Neural cell (in vitro differentiated cells): Measurements from ENCODE around the gene CNTD1. TPM values are rescaled to one million over a fixed set of nuclear protein-coding genes. Genes with fewer than 3 reads are reported as not detected.

Experiments used
- H2AFZ ChIP-seq: fragments of 200-600, 300-800 bp; sonication (generic), shearing (Covaris generic); 2 replicates; pipeline ENCODE4 v1.6.0; 2014; ENCODE audit warnings: low read depth, mild to moderate bottlenecking, antibody characterized with exemption, low read length, moderate library complexity
- H3F3A ChIP-seq: fragments of 200-600 bp; shearing (Covaris generic); 2 replicates; pipeline ENCODE4 v1.6.1; 2016; ENCODE audit warnings: mild to moderate bottlenecking, moderate library complexity, mixed read lengths, antibody characterized with exemption, low read length; ENCODE audit not compliant: insufficient read depth, poor library complexity, severe bottlenecking
- H3K27ac ChIP-seq: fragments of 200-600, 300-800 bp; sonication (generic), shearing (Covaris generic); 2 replicates; pipeline ENCODE4 v1.5.1; 2014; ENCODE audit warnings: mild to moderate bottlenecking, low read length, moderate library complexity
- H3K27me3 ChIP-seq: fragments of 300-800, 200-600 bp; sonication (generic), shearing (Covaris generic); 2 replicates; pipeline ENCODE4 v1.6.0; 2014; ENCODE audit warnings: mild to moderate bottlenecking, low read depth, low read length, moderate library complexity; ENCODE audit not compliant: insufficient read depth
- H3K36me3 ChIP-seq: fragments of 300-800, 200-600 bp; sonication (generic), shearing (Covaris generic); 2 replicates; pipeline ENCODE4 v1.5.1; 2014; ENCODE audit warnings: mild to moderate bottlenecking, antibody characterized with exemption, low read length, moderate library complexity; ENCODE audit not compliant: insufficient read depth
- H3K4me2 ChIP-seq: fragments of 300-800, 200-600 bp; sonication (generic), shearing (Covaris generic); 2 replicates; pipeline ENCODE4 v1.6.0; 2014; ENCODE audit warnings: mild to moderate bottlenecking, low read length
- H3K4me3 ChIP-seq: fragments of 300-800, 200-600 bp; sonication (generic), shearing (Covaris generic); 2 replicates; pipeline ENCODE4 v1.5.1; 2014; ENCODE audit warnings: mild to moderate bottlenecking, low read length, moderate library complexity
- H3K79me2 ChIP-seq: fragments of 200-600 bp; shearing (Covaris generic); replicated peaks from 2 replicates; pipeline ENCODE4 v1.6.0; 2014; ENCODE audit warnings: mild to moderate bottlenecking, low read length, moderate library complexity; ENCODE audit not compliant: insufficient read depth
- H3K9ac ChIP-seq: fragments of 300-800, 200-600 bp; sonication (generic), shearing (Covaris generic); 2 replicates; pipeline ENCODE4 v1.6.1; 2016; ENCODE audit warnings: mild to moderate bottlenecking, low read length, mixed read lengths
- H3K9me2 ChIP-seq: fragments of 200-600 bp; shearing (Covaris generic); 2 replicates; pipeline ENCODE4 v1.6.1; 2016; ENCODE audit warnings: mild to moderate bottlenecking, low read length, mixed read lengths; ENCODE audit not compliant: insufficient read depth
- H3K9me3 ChIP-seq: fragments of 200-600, 300-800 bp; sonication (generic), shearing (Covaris generic); 2 replicates; pipeline ENCODE4 v1.6.1; 2016; ENCODE audit warnings: mild to moderate bottlenecking, mixed run types, low read length, moderate library complexity, mixed read lengths
- H4K20me1 ChIP-seq: fragments of 200-600 bp; shearing (Covaris generic); 2 replicates; pipeline ENCODE4 v1.6.1; 2016; ENCODE audit warnings: mild to moderate bottlenecking, mixed run types; ENCODE audit not compliant: insufficient read depth
- EP300 ChIP-seq: fragments of 450-650 bp; conservative IDR thresholded peaks from 2 replicates; pipeline ENCODE4 v1.6.1; 2014; ENCODE audit warnings: antibody characterized with exemption, mild to moderate bottlenecking, moderate library complexity; ENCODE audit not compliant: poor library complexity, severe bottlenecking
- EZH2 ChIP-seq: fragments of 200-600, 300-800 bp; shearing (Covaris generic), sonication (generic); IDR thresholded peaks from 2 replicates; pipeline ENCODE4 v1.6.1; 2014; ENCODE audit warnings: antibody characterized with exemption, low read length, borderline replicate concordance, mild to moderate bottlenecking; ENCODE audit not compliant: insufficient read depth, poor library complexity, severe bottlenecking
- MXI1 ChIP-seq: fragments of 450-650 bp; conservative IDR thresholded peaks from 2 replicates; pipeline ENCODE4 v1.6.1; 2014; ENCODE audit warnings: antibody characterized with exemption, mild to moderate bottlenecking; ENCODE audit not compliant: poor library complexity, severe bottlenecking
- POLR2AphosphoS5 ChIP-seq: IDR thresholded peaks from 2 replicates; pipeline ENCODE4 v1.6.1; 2012
- RAD21 ChIP-seq: fragments of 450-650 bp; conservative IDR thresholded peaks from 2 replicates; pipeline ENCODE4 v1.6.1; 2014; ENCODE audit warnings: antibody characterized with exemption, mild to moderate bottlenecking, moderate library complexity
- SMC3 ChIP-seq: fragments of 450-650 bp; conservative IDR thresholded peaks from 2 replicates; pipeline ENCODE4 v1.6.1; 2014; ENCODE audit warnings: antibody characterized with exemption, mild to moderate bottlenecking, moderate library complexity; ENCODE audit not compliant: poor library complexity
- TAF1 ChIP-seq: IDR thresholded peaks from 2 replicates; pipeline ENCODE4 v1.6.1; 2012; ENCODE audit warnings: low read depth
- polyA plus RNA-seq: library from polyadenylated mRNA; depleted of rRNA; stranded (reverse); fragments of >200 nt; gene quantifications from 2 replicates; pipeline ENCODE4 v1.2.3, GENCODE V29; 2014
- TF ChIP-seq, protein P1 (sequence below): IDR thresholded peaks from 2 replicates; pipeline ENCODE4 v1.6.1; 2012; ENCODE audit warnings: borderline replicate concordance
- TF ChIP-seq, protein P2 (sequence below): fragments of 450-650 bp; IDR thresholded peaks from 2 replicates; pipeline ENCODE4 v1.5.1; 2014; ENCODE audit warnings: antibody characterized with exemption, mild to moderate bottlenecking, moderate library complexity; ENCODE audit not compliant: poor library complexity, severe bottlenecking

Gene CNTD1
- polyA plus RNA-seq, 1 donor from 2014 or later: 0.21 TPM

DNA sequence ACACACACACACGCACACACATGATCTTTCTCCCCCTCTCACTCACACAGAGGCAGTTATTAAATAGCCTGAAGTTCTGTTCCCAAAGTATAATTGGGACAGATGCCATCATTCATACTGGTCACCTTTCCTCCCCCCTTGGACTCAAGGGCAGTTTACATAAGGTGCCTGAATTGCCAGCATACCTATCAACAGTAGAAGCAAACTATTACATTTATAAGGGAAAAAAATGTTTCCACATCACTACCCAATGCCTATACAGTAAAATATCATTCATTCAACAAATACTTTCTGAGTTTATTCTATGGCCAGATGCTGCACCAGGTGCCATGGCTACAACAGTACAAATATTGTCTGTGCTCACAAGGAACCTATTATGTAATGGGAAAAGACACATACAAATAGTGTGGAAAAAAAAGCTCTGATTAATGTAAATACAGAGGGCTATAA, 6.3 kb downstream of the CNTD1 start:
- Histone ChIP-seq H2AFZ (no peak overlapping the region), H3K9ac (no peak overlapping the region)

DNA sequence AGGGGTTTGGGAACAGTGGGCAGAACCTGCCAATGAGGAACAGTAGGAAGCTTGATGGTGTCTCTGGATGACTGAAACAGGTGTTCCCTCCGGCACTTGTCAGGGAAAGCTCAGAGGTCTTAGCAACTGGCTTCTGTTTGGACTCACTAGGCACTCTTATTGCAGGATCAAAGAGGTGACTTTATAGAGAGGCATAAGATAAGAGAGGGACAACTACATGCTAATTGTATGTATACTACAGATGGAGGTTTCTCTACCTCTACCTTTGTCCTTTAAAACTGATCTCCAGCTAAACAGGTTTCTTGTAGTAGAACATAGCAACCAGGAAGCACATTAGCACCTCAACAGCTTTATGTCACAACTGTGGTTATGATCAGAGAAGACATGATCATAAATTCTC, 7.6 kb downstream of the CNTD1 start:
- Histone ChIP-seq H3K9ac (no peak overlapping the region), H3K4me2 (no peak overlapping the region), H3K36me3 (no peaks in the 10 kb centered on the region), H3K79me2 (no peaks in the 10 kb centered on the region), H3K9me3 (no peaks in the 10 kb centered on the region), H2AFZ (no peak overlapping the region), H3F3A (no peaks in the 10 kb centered on the region), H3K9me2 (no peaks in the 10 kb centered on the region), H3K27me3 (peaks cover 3% of the 10 kb centered on the region), H3K27ac (no peak overlapping the region), H3K4me3 (no peak overlapping the region), H4K20me1 (no peaks in the 10 kb centered on the region)
- TF ChIP-seq MXI1 (no peak), EP300 (no peak), EZH2 (no peak), RAD21 (no peak), TAF1 (no peak), POLR2AphosphoS5 (no peak), SMC3 (no peak)
- TF ChIP-seq, protein P1, sequence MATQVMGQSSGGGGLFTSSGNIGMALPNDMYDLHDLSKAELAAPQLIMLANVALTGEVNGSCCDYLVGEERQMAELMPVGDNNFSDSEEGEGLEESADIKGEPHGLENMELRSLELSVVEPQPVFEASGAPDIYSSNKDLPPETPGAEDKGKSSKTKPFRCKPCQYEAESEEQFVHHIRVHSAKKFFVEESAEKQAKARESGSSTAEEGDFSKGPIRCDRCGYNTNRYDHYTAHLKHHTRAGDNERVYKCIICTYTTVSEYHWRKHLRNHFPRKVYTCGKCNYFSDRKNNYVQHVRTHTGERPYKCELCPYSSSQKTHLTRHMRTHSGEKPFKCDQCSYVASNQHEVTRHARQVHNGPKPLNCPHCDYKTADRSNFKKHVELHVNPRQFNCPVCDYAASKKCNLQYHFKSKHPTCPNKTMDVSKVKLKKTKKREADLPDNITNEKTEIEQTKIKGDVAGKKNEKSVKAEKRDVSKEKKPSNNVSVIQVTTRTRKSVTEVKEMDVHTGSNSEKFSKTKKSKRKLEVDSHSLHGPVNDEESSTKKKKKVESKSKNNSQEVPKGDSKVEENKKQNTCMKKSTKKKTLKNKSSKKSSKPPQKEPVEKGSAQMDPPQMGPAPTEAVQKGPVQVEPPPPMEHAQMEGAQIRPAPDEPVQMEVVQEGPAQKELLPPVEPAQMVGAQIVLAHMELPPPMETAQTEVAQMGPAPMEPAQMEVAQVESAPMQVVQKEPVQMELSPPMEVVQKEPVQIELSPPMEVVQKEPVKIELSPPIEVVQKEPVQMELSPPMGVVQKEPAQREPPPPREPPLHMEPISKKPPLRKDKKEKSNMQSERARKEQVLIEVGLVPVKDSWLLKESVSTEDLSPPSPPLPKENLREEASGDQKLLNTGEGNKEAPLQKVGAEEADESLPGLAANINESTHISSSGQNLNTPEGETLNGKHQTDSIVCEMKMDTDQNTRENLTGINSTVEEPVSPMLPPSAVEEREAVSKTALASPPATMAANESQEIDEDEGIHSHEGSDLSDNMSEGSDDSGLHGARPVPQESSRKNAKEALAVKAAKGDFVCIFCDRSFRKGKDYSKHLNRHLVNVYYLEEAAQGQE: no peak
- TF ChIP-seq, protein P2, sequence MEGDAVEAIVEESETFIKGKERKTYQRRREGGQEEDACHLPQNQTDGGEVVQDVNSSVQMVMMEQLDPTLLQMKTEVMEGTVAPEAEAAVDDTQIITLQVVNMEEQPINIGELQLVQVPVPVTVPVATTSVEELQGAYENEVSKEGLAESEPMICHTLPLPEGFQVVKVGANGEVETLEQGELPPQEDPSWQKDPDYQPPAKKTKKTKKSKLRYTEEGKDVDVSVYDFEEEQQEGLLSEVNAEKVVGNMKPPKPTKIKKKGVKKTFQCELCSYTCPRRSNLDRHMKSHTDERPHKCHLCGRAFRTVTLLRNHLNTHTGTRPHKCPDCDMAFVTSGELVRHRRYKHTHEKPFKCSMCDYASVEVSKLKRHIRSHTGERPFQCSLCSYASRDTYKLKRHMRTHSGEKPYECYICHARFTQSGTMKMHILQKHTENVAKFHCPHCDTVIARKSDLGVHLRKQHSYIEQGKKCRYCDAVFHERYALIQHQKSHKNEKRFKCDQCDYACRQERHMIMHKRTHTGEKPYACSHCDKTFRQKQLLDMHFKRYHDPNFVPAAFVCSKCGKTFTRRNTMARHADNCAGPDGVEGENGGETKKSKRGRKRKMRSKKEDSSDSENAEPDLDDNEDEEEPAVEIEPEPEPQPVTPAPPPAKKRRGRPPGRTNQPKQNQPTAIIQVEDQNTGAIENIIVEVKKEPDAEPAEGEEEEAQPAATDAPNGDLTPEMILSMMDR: no peak

More for the DNA sequence above, 6.3 kb downstream of the CNTD1 start:
- peaks cover 3% of the 10 kb centered on the region for H3K27me3 ChIP-seq
- H4K20me1 ChIP-seq: no peaks in the 10 kb centered on the region
- H3K9me2 ChIP-seq: no peaks in the 10 kb centered on the region
- no peak overlapping the region for H3K4me2 ChIP-seq
- no peaks in the 10 kb centered on the region for H3K36me3 ChIP-seq
- no peak overlapping the region for H3K4me3 ChIP-seq
- H3K9me3 ChIP-seq: no peaks in the 10 kb centered on the region
- TF ChIP-seq POLR2AphosphoS5 (no peak), MXI1 (no peak)
- H3K79me2 ChIP-seq: no peaks in the 10 kb centered on the region
- no peaks in the 10 kb centered on the region for H3F3A ChIP-seq
- H3K27ac ChIP-seq: no peak overlapping the region

DNA sequence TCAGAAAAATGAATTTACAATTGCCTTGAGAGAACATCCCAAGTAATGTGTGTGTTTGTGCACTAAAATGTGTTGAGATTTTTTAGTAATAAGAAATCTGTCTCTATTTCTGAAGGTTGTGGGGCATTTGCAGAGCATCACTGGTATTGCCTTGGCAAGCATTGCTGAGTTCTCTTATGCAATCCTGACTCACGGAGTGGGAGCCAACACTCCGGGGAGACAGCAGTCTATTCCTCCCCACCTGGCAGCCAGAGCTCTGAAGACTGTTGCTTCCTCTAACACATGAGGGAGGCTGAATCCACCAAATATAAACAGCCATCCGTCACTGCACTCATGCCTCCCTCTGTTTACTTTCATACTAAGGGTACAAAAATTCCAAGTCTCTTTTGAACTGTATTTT, 10.6 kb downstream of the CNTD1 start:
- no peaks in the 10 kb centered on the region for H3K36me3 ChIP-seq
- no peak overlapping the region for H3K4me3 ChIP-seq
- no peak for TF ChIP-seq RAD21
- no peak for TF ChIP-seq POLR2AphosphoS5
- TF ChIP-seq, protein P1: no peak
- TF ChIP-seq, protein P2: no peak
- TF ChIP-seq MXI1: no peak
- TF ChIP-seq TAF1: no peak
- TF ChIP-seq EP300: no peak
- TF ChIP-seq EZH2: no peak
- TF ChIP-seq SMC3: no peak
- H3F3A ChIP-seq: no peaks in the 10 kb centered on the region
- no peaks in the 10 kb centered on the region for H3K79me2 ChIP-seq
- no peaks in the 10 kb centered on the region for H3K27me3 ChIP-seq
- H3K4me2 ChIP-seq: no peak overlapping the region
- no peaks in the 10 kb centered on the region for H3K9me2 ChIP-seq
- no peaks in the 10 kb centered on the region for H4K20me1 ChIP-seq
- H2AFZ ChIP-seq: no peak overlapping the region
- no peaks in the 10 kb centered on the region for H3K9me3 ChIP-seq
- H3K27ac ChIP-seq: no peak overlapping the region
- H3K9ac ChIP-seq: no peak overlapping the region
